Astrocyte of the cerebellum (primary cell): ENCODE data around the gene YIPF2.
A peak's percentile ranks its signal among the peaks of the same experiment; 100 is the strongest.

ENCODE experiments used
- DNase-seq: peaks from one replicate; pipeline ENCODE4 v3.0.0-alpha.2; 2011; ENCODE audit warnings: low read depth
- H3K4me3 ChIP-seq: 2 replicates; pipeline ENCODE4 v1.5.1; 2011; ENCODE audit warnings: mild to moderate bottlenecking, low read depth, low read length, moderate library complexity
- CTCF ChIP-seq: IDR thresholded peaks from 2 replicates; pipeline ENCODE4 v1.5.1; 2012; ENCODE audit warnings: low read length, low read depth, moderate library complexity, mild to moderate bottlenecking; ENCODE audit errors: missing control alignments
- in situ Hi-C: cut with HindIII; loops from 2 replicates; pipeline ENCODE4 v1.10.0; 2017; ENCODE audit warnings: low sequenced_read_pairs

YIPF2 gene

GRCh38 chr19:10928563-10929401 is at the start of gene YIPF2, which contains the start of gene TIMM29:
Gene YIPF2 (minus strand): TSS chr19:10928639. CDS start chr19:10928410, 229 bp downstream.
Gene TIMM29 (plus strand): TSS chr19:10928811. CDS start chr19:10928823, 12 bp downstream.
- peak within 1 kb of the TSS; percentile 88 for H3K4me3 ChIP-seq
- DNase-seq: peak; percentile 96
- in situ Hi-C loops: no loop called here
- no peak for TF ChIP-seq CTCF

DNA sequence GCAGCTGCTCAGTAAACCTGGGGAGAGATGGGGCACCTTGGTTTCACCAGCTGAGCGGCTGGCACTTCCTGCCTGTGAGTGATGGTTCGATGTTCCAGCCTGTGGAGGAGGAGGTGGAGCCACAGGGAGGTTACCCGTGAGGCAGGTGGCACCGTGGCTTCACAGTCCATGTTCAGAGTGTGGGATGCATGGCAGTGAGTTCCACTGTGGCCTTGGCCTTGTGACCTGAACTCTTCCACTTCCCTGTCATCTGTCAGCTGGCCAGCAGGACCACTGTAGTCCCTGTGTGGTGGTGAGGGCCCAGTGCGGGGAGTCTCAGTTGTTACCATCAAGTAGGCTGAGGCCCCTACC is 49.3 kb upstream of the YIPF2 start:
- in situ Hi-C loops: no loop called here
- no peak overlapping the region for H3K4me3 ChIP-seq
- no peak for DNase-seq
- no peak for TF ChIP-seq CTCF

GRCh38 chr19:10976131-10976892 is 47.9 kb upstream of the YIPF2 start:
- TF ChIP-seq CTCF: no peak
- no peak for DNase-seq
- H3K4me3 ChIP-seq: no peak overlapping the region
- in situ Hi-C loops: no loop called here

GRCh38 chr19:10975374-10976130 is 47.1 kb upstream of the YIPF2 start:
- H3K4me3 ChIP-seq: no peak overlapping the region
- no peak for TF ChIP-seq CTCF
- in situ Hi-C loops: no loop called here
- no peak for DNase-seq

DNA sequence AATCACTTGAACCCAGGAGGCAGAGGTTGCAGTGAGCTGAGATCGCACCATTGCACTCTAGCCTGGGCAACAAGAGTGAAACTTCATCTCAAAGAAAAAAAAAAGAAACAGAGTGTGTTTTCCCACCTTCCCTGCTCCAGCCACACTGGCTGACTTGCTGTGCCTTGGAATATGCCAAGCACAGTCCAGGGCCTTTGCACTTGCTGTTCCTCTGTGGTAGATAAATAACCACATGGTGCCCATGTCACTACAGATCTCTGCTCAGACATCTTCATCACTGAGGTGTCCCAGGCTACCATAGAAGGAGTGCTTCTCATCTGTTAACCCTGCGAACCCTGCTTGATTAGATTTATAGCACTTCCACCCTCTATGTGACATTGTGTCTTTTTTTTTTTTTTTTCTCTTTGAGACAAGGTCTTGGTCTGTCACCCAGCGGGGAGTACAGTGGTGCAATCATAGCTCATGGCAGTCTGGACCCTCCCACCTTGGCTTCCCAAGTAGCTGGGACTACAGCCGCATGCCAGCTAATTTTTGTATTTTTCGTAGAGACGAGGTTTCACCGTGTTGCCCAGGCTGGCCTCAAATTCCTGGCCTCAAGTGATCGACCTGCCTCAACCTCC is 42.8 kb upstream of the YIPF2 start:
- DNase-seq: no peak
- no peak overlapping the region for H3K4me3 ChIP-seq
- TF ChIP-seq CTCF: no peak
- in situ Hi-C loops: no loop called here
